Activated T-cell treated with anti-CD3 and anti-CD28 coated beads, Interleukin-2, amount 50 U/mL, for 72 hours (primary cell): ENCODE results near the gene AATF. TPM values are rescaled to one million over a fixed set of nuclear protein-coding genes. Genes with fewer than 3 reads are reported as not detected.

Experiments
- ATAC-seq, 2 donors: fragments of 150-1000 bp; cut with Tn5 transposase; replicated peaks in 1 of 2; 2 replicates each; pipeline ENCODE4 v1.10.0; 2021; ENCODE audit warnings: moderate library complexity in 2 of 2, mild to moderate bottlenecking in 1 of 2
- DNase-seq, 2 donors: peaks; one replicate each; pipeline ENCODE4 v3.0.0; 2021 to 2022; ENCODE audit warnings: mixed read lengths in 1 of 2
- H3K27ac Mint-ChIP-seq: one replicate; pipeline ENCODE4 v1.8.0; 2022; ENCODE audit warnings: mild to moderate bottlenecking, moderate library complexity, mixed read lengths
- H3K27me3 Mint-ChIP-seq: one replicate; pipeline ENCODE4 v1.8.0; 2022; ENCODE audit warnings: low read depth, mixed read lengths
- H3K36me3 Mint-ChIP-seq, 2 donors: one replicate each; pipeline ENCODE4 v1.8.0; 2022; ENCODE audit warnings: mixed read lengths in 2 of 2, mild to moderate bottlenecking in 1 of 2; ENCODE audit not compliant: insufficient read depth in 2 of 2
- H3K4me1 Mint-ChIP-seq: one replicate; pipeline ENCODE4 v1.8.0; 2022; ENCODE audit warnings: low read depth, mixed read lengths
- H3K4me3 Mint-ChIP-seq, 2 donors: one replicate each; pipeline ENCODE4 v1.8.0; 2022; ENCODE audit warnings: mild to moderate bottlenecking in 2 of 2, mixed read lengths in 2 of 2, moderate library complexity in 2 of 2
- H3K9me3 Mint-ChIP-seq, 2 donors: one replicate each; pipeline ENCODE4 v1.8.0; 2022; ENCODE audit warnings: mixed read lengths in 2 of 2
- total RNA-seq, 2 donors: library from RNA; stranded (reverse); gene quantifications; one replicate each; pipeline ENCODE4 v1.2.3, GENCODE V29; 2022

The AATF gene
- total RNA-seq, 2 donors from 2014 or later, result 85.1 to 91.9 TPM

DNA sequence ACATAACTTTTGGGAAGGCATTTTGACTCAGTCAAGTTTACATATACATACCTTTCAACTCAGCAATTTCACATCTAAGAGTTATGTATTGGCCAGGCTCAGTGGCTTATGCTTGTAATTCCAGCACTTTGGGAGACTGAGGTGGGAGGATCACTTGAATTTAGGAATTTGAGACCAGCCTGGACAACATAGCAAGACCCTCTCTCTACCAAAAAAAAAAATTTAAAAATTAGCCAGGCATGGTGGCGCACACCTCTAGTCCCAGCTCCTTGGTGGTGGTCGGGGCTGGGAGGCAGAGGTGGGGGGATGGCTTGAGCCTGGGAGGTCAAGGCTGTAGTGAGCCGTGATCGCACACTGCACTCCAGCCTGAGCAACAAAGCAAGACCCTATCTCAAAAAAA lies 79.3 kb downstream of the AATF start:
- H3K4me3 Mint-ChIP-seq, result no peak overlapping the region
- peaks cover 0 to 7% of the 10 kb centered on the region in 2 donors for H3K36me3 Mint-ChIP-seq
- H3K4me1 Mint-ChIP-seq, result peaks cover 30% of the 10 kb centered on the region
- DNase-seq (no peak), ATAC-seq (no peak)
- no peak overlapping the region for H3K27ac Mint-ChIP-seq
- no peaks in the 10 kb centered on the region for H3K27me3 Mint-ChIP-seq
- no peaks in the 10 kb centered on the region for H3K9me3 Mint-ChIP-seq

- Mint-ChIP-seq H3K4me3 (no peak overlapping the region), H3K36me3 (peaks cover 3 to 6% of the 10 kb centered on the region in 2 donors), H3K9me3 (no peaks in the 10 kb centered on the region), H3K27ac (no peak overlapping the region), H3K27me3 (no peaks in the 10 kb centered on the region), H3K4me1 (peaks cover 2% of the 10 kb centered on the region)
- DNase-seq, result no peak
- no peak for ATAC-seq
Observed at GRCh38 chr17:37031493-37032083, 82.8 kb downstream of the AATF start.

DNA sequence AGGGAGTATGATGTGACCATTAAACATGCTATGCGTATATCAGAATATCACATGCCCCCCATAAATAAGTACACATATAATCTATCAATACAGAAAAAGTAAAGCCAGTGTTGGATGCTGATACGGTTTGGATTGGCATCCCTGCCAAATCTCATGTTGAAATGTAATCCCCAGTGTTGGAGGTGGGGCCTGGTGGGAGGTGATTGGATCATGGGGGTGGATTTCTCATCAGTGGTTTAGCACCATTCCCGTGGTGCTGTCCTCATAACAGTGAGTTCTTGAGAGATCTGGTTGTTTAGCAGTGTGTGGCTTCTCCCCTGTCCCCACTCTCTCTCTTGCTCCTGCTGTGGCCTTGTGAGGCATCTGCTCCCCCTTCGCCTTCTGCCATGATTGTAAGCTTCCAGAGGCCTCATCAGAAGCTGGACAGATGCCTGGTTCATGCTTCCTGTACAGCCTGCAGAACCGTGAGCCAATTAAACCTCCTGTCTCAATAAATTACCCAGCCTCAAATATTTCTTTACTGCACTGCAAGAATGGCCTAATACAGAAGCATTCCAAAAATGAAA lies 88.9 kb downstream of the AATF start:
- Mint-ChIP-seq H3K36me3 (peaks cover 3 to 5% of the 10 kb centered on the region in 2 donors), H3K4me1 (peaks cover under 1% of the 10 kb centered on the region), H3K27ac (peak overlapping the region; percentile 29), H3K9me3 (no peaks in the 10 kb centered on the region), H3K27me3 (no peaks in the 10 kb centered on the region), H3K4me3 (no peak overlapping the region)
- DNase-seq (no peak), ATAC-seq (no peak)

- H3K4me3 Mint-ChIP-seq, result no peak overlapping the region
Observed at GRCh38 chr17:37039269-37039668, 90.5 kb downstream of the AATF start.

GRCh38 chr17:37041932-37042331 lies 93.2 kb downstream of the AATF start:
- H3K36me3 Mint-ChIP-seq, result peaks cover 3 to 6% of the 10 kb centered on the region in 2 donors
- H3K4me3 Mint-ChIP-seq, result no peak overlapping the region
- DNase-seq (no peak), ATAC-seq (no peak)
- no peaks in the 10 kb centered on the region for H3K9me3 Mint-ChIP-seq
- H3K27ac Mint-ChIP-seq, result no peak overlapping the region
- H3K4me1 Mint-ChIP-seq, result peaks cover 8% of the 10 kb centered on the region
- no peaks in the 10 kb centered on the region for H3K27me3 Mint-ChIP-seq

More at GRCh38 chr17:37039269-37039668, 90.5 kb downstream of the AATF start:
- Mint-ChIP-seq H3K27me3 (no peaks in the 10 kb centered on the region), H3K9me3 (no peaks in the 10 kb centered on the region), H3K36me3 (peaks cover 6 to 8% of the 10 kb centered on the region in 2 donors), H3K27ac (no peak overlapping the region), H3K4me1 (peaks cover 8% of the 10 kb centered on the region)
- no peak for DNase-seq
- no peak for ATAC-seq

DNA sequence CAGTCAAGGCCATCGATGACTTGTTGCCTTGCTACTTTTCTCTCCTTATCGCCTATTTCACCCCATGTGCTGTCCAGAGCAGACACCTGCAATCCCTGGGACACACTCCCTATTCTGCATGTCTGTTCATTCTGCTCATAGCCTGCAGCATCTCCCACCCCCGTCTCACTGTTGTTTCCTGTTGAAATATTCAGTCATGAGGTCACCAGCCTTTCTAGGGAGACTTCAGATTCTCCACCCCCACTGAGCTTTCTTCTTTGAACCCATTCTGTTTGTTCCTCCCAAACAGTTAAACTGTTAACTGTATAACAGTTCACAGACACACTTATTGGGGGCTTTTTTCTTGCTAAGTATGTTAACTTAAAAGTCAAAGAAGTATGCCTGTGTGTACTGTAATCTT lies 94.4 kb downstream of the AATF start:
- DNase-seq (no peak), ATAC-seq (no peak)
- Mint-ChIP-seq H3K27ac (peak overlapping the region; percentile 13), H3K4me3 (no peak overlapping the region), H3K27me3 (no peaks in the 10 kb centered on the region), H3K9me3 (no peaks in the 10 kb centered on the region), H3K36me3 (peaks cover 4 to 7% of the 10 kb centered on the region in 2 donors), H3K4me1 (peaks cover 17% of the 10 kb centered on the region)

- no peak overlapping the region for H3K4me3 Mint-ChIP-seq
- no peak for ATAC-seq
- peaks cover 17% of the 10 kb centered on the region for H3K4me1 Mint-ChIP-seq
- no peaks in the 10 kb centered on the region for H3K27me3 Mint-ChIP-seq
- no peak for DNase-seq
- H3K27ac Mint-ChIP-seq, result no peak overlapping the region
- H3K36me3 Mint-ChIP-seq, result peaks cover 4 to 7% of the 10 kb centered on the region in 2 donors
- H3K9me3 Mint-ChIP-seq, result no peaks in the 10 kb centered on the region
Observed at GRCh38 chr17:37045351-37045922, 96.7 kb downstream of the AATF start.

GRCh38 chr17:37047631-37048104 lies 98.9 kb downstream of the AATF start:
- Mint-ChIP-seq H3K4me1 (peaks cover 17% of the 10 kb centered on the region), H3K36me3 (peaks cover 4 to 7% of the 10 kb centered on the region in 2 donors), H3K4me3 (no peak overlapping the region), H3K27me3 (no peaks in the 10 kb centered on the region), H3K9me3 (no peaks in the 10 kb centered on the region), H3K27ac (no peak overlapping the region)
- ATAC-seq (peak; percentile 77 to 81), DNase-seq (peak; percentile 76 to 82)

DNA sequence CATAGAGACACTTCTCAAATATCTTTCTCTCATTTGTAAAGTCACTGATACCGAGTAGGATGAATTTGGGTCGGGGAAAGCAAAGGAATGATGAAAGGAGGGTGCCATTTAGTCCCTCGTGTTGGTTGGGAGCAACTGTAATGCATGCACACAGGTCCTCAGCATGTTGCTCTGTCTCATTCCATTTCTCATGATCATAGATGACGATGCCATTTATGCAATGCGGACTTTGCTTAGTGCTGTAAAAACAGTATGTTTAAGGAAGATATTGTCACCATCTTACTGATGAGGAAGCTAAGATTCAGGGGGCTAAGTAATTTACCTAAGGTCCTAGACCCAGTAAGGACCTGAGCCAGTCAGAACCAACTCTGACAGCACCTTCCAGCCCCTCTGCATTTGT lies 100.1 kb downstream of the AATF start:
- no peaks in the 10 kb centered on the region for H3K9me3 Mint-ChIP-seq
- H3K4me3 Mint-ChIP-seq, result no peak overlapping the region
- ATAC-seq (no peak), DNase-seq (no peak)
- H3K4me1 Mint-ChIP-seq, result peaks cover 10% of the 10 kb centered on the region
- H3K27me3 Mint-ChIP-seq, result no peaks in the 10 kb centered on the region
- peaks cover 1 to 4% of the 10 kb centered on the region in 2 donors for H3K36me3 Mint-ChIP-seq
- H3K27ac Mint-ChIP-seq, result no peak overlapping the region

GRCh38 chr17:37050920-37051319 lies 102.2 kb downstream of the AATF start:
- no peak overlapping the region for H3K4me3 Mint-ChIP-seq
- ATAC-seq (no peak), DNase-seq (no peak)
- peaks cover 1 to 4% of the 10 kb centered on the region in 2 donors for H3K36me3 Mint-ChIP-seq
- H3K4me1 Mint-ChIP-seq, result peaks cover 10% of the 10 kb centered on the region
- H3K27ac Mint-ChIP-seq, result no peak overlapping the region
- no peaks in the 10 kb centered on the region for H3K27me3 Mint-ChIP-seq
- no peaks in the 10 kb centered on the region for H3K9me3 Mint-ChIP-seq

DNA sequence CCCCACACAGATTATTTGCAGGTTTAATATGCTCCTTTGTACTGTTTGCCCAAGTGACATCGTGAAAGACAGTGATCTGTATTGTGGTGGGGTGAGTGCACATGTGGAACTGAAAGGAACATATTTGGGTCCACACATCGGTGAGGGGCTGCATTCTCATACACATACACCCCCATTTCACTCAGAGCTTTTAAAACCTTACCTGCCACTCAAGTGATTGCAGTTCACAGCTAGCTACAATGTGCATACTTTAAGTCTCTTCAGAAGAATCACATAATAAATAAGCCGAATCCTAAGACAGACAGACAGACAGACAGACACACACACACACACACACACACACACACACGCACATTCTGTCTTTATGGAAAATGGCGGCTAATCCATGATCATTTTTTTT lies 102.6 kb downstream of the AATF start:
- Mint-ChIP-seq H3K4me1 (peaks cover 10% of the 10 kb centered on the region), H3K27me3 (no peaks in the 10 kb centered on the region), H3K9me3 (no peaks in the 10 kb centered on the region), H3K4me3 (no peak overlapping the region), H3K36me3 (peaks cover 0 to 4% of the 10 kb centered on the region in 2 donors), H3K27ac (peak overlapping the region; percentile 40)
- ATAC-seq (no peak), DNase-seq (no peak)

GRCh38 chr17:37051833-37052232 lies 103.1 kb downstream of the AATF start:
- H3K27me3 Mint-ChIP-seq, result no peaks in the 10 kb centered on the region
- DNase-seq (no peak), ATAC-seq (no peak)
- no peak overlapping the region for H3K4me3 Mint-ChIP-seq
- H3K9me3 Mint-ChIP-seq, result no peaks in the 10 kb centered on the region
- H3K36me3 Mint-ChIP-seq, result peaks cover 0 to 4% of the 10 kb centered on the region in 2 donors
- peaks cover 10% of the 10 kb centered on the region for H3K4me1 Mint-ChIP-seq
- H3K27ac Mint-ChIP-seq, result no peak overlapping the region

DNA sequence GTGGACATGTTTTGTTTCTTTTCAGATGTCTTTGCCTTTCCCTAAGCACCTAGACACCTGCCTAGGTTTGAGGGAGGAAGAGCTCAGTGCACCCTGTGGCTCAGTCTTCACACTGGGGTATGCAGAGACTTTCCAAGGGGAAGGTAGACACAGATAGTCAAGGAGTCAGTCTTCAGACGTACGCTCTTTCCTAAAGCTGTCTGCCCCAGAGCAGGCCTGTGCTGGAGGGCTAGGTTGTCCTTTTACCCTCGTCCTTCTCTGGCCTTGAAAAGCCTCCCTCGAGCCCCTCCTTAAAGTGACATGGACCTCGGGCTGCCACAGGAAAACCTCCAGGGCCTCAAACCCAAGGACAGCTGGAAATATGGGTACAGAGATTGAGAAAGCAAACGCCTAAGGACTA lies 103.7 kb downstream of the AATF start:
- no peak for DNase-seq
- no peak for ATAC-seq
- Mint-ChIP-seq H3K4me1 (peaks cover 7% of the 10 kb centered on the region), H3K27me3 (no peaks in the 10 kb centered on the region), H3K27ac (no peak overlapping the region), H3K9me3 (no peaks in the 10 kb centered on the region), H3K4me3 (no peak overlapping the region), H3K36me3 (peaks cover 0 to 4% of the 10 kb centered on the region in 2 donors)
